ENCODE measurements around the gene EHBP1.
A peak's percentile ranks its signal among the peaks of the same experiment; 100 is the strongest.
"Not testable (repeated sequence)": the region's sequence is repeated elsewhere in the genome, so short reads cannot be mapped to it uniquely, and the experiment has no call there.

EHBP1 gene

DNA sequence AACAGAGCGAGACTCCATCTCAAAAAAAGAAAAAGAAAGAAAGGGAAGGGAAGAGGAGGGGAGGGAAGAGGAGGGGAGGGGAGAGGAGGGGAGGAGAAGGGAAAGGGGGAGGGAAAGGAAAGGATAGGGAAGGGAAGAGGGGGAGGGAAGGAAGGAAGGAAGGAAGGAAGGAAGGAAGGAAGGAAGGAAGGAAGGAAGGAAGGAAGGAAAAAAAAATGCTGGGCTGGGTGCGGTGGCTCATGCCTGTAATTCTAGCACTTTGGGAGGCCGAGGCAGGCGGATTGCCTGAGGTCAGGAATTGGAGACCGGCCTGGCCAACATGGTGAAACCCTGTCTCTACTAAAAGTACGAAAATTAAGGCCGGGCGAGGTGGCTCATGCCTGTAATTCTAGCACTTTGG, 314.2 kb downstream of the EHBP1 start:
- DNase-seq (ENCODE audit: low read depth) = not testable (repeated sequence)

DNA sequence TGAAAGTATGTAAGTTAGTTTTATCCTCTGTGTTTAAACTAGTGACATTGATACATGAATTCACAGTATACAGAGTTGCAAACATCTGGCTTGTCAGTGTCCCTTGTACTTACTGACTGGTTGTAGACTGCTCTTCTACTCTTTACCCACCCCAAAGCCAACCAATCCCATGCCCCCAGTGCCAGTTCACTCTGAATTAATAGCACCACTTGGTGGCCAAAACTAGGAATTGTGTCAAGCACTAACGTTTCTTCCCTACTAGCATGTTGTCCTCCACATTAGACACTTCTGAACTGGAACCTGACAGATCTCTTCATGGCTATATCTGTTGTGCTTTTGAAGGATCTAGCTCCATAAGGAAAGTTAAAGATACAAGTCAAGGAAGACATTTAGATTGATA, 317.9 kb downstream of the EHBP1 start:
- peak; percentile 8 for DNase-seq (ENCODE audit: low read depth)

DNA sequence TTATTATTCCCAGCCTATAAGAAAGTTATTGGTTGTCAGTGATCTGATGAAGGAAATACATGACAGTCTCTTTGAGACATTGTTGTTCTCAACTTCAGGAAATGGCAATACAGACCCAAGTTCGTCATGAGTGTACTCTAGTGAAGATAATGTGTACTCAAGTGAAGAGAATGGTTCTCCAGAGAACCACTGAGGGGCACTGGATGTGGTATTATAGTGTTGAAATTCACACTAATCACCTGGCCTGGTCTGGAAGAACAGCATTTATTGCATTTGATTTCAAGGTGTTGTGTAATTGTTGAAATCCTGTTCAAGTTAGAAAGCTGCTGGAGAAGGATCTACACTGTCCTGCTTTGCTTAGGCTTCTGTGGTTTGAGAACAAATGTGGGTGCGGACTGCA, 321.7 kb downstream of the EHBP1 start:
- no peak for DNase-seq (ENCODE audit: low read depth)

DNA sequence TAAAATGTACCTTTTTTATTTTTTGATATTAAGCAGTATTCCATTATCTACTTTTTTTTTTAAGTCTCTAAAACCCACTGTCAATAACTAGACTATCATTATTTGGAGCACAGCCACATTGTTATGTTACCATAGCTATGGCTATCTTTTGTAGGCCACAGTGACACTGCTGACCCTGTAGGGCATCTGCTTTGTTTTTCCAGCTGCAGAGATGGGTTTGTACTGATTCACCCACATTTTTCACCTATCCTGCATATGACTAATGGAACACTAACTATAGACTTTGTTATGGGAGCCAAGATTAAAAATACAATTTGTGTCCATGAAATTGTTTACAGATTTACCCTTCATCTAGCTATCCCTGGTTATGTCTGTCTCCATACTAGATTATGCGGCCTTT, 323.5 kb downstream of the EHBP1 start:
- DNase-seq (ENCODE audit: low read depth) = no peak

DNA sequence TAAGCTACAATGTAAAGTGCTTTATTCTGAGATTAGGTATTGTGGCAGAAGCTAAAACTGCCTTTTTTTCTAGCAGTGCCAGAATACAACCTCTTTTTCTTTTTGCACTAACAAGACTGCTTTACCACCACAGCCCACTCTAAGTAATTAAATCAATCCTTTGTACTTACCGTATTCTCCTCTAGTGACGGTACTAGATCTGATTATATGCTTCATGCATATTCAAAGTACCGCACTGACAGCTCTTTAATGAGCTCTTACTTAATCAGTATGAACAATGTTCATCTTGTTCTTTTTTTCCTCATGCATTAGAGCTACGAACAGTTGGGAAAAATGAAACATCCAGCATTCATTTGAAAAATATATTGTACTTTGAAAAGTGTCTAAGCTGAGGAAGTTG, 329.0 kb downstream of the EHBP1 start:
- DNase-seq (ENCODE audit: low read depth) = no peak

DNA sequence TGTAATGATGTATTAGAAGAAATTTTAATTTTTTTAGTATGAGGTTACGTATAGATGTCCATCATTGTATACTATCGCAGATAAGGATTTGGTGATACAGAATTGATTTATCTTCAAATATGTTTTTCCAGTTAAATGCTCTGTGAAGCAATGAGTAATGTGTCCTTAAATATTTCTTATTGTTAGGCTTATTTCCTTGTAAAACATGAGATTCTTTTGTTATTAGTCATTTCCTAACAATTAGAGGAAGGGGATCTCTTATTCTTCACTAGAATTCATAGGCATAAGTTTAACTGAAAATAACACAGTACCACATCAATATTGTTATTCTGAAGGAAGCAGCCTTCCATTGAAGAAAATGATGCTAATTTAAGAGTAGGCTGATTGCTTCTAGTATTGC, 329.7 kb downstream of the EHBP1 start:
- no peak for DNase-seq (ENCODE audit: low read depth)

DNA sequence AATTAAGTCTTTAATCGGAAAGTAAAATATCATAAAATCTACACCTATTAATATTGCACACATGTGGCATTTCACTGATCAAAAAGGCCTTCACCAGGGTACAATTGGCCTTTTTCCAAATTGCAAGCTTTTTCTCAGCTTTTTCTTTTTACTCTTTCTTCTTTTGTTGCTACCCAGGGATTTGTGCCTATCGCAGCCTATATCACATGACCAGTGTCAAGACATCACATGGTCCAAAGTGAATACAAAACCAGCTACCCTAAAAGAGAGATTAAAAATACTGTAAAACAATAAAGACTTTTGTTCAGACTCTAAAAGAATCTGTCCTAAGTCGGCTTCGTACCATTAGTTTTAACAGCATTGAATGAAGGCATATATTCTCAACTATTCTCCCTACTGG, 330.1 kb downstream of the EHBP1 start:
- DNase-seq (ENCODE audit: low read depth) = no peak

DNA sequence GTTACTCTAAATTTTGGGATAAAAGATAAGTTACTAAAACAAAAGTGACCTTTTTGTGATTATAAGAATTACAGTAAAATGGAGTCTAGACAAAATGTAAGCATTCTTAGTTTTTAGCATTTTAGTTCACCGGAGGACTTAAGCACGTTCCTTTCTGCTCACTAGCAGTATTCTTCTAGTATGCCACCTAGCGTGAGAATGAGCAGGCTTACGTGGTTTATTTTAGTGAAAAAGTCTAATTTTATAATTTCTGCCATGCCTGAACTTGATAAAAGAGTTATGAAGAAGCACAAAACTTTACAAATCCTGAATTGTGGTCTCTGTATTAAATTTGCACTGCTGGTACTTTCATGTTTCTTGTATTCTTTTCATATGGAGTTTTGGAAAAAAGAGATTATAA, 332.5 kb downstream of the EHBP1 start:
- DNase-seq (ENCODE audit: low read depth) = no peak

DNA sequence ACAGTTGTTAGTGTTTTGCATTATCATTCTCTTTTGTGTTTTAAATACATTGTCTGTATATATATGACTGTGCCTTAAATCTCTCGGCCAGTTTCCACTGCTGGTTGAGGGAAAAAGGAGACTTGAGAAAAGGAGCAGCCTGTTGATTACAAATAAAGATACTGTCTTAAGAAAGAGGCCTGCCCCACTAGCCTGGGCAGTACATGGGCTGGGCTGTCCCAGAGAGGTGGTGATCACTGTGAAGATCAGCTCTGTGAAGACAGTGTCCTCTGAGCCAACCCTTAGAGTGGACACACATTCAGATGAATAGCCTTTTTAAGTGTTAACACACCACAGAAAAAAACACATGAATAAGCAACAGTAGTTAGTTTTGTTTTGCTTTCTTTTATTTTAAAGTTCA, 335.1 kb downstream of the EHBP1 start:
- no peak for DNase-seq (ENCODE audit: low read depth)

DNA sequence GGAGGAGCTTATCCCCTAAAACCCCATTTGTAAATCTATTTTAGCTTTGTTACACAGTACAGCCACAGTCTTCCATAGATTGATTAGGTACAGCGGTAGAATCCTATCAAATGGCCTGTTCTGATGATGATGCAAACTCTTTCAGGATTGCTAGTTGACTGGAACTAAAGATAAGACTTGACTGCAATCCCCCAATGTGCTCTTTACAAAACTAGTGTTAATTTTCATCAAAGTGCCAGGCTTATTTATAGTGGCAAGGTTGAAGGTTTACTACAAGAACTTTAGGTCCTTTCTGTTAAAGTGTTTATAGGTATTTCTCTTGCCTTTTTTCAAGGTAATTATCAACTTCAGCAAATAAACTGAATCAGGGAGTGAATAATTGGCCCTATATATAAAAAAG, 336.1 kb downstream of the EHBP1 start:
- no peak for DNase-seq (ENCODE audit: low read depth)

DNA sequence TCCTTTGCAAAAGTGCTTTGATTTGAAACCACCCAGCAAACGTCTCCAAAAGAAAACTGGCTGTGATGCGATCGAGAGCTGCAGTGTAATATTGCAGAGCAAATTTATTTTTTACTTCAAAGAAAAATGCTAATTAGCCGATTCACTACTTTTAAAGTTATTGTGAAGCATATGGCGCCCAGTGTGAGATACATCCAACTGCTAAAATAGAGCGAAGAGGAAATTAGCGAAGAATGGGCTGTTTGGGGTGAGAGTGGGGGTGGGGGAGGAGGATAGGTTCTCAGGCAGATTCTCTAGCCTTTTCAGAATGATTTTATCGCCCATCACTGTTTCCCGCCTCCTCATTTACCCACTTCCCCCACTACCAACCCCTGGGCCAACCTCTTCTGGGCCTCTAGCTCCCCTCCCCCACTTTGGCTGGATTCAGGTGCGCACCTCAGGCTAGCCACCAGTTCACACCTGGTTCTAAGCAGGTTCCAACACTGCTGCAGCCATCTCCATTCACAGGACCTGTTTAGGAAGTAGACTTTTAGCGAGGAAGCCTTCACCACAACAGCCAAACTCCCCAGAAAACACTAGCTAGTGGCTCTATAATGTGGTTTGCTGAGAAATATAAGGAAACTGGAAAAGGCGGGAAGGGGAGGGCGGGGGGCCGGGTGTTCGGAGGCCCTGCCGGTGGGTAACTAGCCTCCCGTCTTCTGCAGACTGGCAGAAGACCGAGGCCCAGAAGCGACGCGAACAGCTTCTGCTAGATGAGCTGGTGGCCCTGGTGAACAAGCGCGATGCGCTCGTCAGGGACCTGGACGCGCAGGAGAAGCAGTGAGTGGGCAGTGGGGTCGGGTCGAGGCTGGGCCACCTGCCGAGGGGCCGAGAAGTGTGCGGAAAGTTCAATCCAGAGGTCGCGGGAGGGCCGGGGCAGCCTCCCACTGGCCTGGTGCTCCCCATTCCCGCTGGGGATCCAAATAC, 339.1 kb downstream of the EHBP1 start:
- no peak for DNase-seq (ENCODE audit: low read depth)

DNA sequence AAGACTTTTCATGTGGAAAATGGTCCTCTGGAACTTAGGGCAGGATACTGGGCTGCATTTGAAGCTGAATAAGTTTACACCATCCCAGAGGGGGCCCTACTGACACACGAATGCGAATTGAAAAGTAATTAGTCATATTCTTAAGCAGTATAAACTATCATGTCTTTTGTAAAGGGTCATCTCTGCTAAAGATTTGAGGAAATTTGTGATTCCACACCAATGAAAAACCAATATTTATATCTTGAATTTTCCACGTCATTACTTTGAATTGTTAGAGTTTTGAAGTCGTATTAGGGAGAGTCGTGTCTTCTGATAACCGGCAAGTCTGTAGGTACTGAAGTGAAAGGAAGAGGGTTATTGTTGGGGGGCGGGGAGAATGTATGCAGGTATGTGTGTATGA, 341.0 kb downstream of the EHBP1 start:
- DNase-seq (ENCODE audit: low read depth) = no peak

DNA sequence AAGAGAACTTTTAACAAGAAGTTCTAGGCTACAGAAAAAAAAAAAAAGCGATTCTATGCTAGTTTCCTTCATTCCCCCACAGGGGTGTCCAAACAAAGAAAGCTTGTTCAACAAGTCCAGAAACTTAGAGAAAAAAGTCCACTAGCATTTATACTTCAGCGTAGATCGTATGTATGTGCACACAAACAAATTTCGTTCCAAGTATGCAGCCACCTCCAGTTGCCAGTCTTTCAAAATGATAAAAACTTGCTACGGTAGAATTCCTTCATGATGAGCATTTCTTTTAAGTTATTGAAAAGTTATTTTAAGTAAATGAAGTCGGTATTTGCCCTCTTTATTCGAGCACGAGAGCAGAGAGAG, 341.4 kb downstream of the EHBP1 start:
- no peak for DNase-seq (ENCODE audit: low read depth)

DNA sequence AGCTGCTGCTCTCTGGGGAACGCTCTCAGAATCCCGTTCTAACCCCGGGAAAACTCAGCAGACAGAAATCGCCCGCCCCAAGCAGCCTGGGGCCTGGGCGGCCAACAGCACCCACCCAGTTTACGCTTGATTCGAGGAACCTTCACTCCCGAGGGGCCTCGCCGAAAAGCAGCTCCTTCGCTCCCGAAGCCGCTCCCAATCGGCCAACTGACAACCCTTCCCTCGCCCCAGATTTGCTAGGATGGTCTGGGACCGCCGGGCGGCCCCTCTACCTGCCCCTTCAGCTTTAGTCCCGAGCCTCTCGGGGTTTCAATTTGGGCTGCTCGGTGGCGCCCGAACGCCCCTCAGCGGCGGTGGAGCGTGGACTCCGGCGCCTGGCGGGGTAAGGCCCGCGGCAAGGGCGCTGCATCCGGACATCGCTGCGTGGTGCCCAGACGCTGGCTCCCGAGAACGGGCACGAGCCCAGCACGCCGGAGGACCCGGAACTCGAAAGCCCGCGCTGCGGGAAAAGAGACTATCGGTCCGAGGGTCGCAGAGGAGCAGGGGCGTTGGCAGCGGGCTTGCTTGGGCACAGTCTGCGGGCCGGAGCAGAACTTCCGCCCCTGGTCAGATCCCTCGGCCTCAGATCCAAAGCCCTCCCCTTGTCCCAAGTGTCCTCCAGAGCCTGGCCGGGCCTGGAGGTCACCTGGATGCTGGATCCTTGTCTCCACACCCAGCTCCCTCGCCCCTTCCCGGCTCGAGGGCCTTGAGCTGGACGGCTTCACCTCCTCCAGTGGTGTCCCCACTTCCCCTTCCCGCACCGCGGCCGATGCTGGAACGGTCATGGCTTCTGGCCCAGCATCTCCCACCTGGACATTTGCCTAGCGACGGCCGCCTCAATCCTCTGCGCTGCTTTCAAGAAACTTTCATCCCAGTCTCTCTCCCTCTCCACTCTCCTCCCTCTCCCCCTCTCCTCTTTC, 342.1 kb downstream of the EHBP1 start:
- DNase-seq (ENCODE audit: low read depth) = no peak

DNA sequence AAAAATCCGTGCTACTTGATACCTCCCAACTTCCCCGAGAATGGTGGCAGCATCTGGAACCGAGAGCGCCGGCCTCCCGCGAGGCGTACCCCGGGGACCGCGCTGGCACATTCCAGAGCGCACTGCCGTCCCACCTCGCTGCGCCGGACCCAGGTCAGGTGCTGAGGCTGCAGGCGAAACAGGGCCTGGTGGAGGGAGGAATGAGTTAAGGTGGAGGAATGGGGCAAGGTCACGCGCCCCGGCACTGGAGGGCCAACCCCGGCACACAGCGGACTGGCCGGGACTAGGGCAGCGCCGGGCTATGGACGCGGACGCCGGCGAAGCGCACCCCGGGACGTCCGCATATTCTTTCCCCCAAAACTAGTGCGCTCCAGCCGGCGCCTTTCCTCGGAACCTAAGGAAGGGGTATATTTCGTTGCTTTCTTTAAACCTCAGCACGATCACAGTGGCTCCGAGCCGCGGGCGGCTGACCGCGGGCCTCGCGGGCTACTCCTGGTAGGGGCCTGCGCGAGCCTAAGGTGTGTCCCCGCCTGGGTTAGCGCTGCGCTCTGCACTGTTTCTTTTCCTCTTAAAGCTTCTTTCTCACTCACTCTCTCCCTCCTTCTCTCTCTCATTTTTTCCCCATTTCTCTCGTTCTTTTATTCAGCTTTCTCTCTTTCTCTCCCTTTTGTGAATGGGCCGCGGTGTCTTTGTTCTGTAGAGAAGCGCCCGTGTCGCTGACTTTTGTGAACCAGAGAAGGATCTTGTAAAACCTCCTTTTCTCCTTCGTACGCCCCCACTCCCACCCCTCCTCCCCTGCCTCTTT, 343.1 kb downstream of the EHBP1 start:
- no peak for DNase-seq (ENCODE audit: low read depth)

DNA sequence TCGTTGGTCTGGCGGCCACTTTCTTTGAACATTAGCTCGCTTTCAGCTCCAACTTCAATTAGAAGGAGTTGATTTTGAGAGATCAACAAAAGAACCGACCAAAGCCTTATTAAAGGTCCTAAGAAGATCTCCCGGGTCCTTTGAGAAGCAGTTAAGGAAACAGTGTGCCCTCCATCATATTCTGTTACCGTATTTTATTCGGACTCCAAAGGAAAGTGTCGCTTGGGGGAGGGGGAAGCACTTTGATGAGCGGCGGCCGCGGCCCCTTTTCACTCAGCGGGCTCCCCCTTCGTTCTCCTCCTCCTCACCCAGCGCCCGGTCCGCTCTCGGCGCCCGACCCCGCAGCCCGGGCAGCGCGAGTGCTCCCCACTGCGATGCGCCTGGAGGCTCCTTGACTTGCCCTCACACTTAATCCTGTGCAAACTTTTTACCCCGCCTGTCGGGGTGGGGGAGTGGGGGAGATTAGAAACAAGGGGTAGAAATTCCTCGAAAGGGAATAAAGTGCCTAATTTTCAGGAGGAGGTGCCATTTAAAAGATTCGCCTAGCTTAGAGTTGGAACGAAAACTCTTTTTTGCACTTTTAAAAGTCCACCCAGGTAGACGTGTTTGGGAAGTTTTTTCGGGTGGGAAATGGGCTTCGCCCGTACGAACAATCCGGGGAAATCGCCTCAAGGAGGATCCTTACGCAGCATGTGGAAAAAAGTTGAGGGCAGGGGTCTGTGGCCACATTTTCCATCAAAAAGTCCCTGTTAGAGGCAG, 343.9 kb downstream of the EHBP1 start:
- DNase-seq (ENCODE audit: low read depth) = no peak

DNA sequence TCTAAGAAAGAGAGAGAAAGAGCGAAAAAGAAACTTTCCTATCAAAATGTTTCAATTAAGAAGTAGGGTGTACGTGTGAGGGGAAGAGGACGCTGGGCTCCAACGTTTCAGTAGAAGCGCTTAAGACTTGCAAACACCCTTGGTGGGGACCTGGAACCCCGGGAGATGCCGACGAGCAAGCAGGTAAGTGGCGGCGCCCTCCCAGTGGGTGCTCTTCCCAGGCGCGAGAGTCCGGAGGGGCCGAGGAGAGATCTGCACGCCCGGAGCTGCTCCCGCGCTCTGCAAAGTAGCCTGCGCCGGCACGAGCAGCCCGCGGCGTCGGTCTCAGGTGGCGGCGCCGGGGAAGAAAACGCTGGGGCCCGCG, 344.4 kb downstream of the EHBP1 start:
- DNase-seq (ENCODE audit: low read depth) = no peak

DNA sequence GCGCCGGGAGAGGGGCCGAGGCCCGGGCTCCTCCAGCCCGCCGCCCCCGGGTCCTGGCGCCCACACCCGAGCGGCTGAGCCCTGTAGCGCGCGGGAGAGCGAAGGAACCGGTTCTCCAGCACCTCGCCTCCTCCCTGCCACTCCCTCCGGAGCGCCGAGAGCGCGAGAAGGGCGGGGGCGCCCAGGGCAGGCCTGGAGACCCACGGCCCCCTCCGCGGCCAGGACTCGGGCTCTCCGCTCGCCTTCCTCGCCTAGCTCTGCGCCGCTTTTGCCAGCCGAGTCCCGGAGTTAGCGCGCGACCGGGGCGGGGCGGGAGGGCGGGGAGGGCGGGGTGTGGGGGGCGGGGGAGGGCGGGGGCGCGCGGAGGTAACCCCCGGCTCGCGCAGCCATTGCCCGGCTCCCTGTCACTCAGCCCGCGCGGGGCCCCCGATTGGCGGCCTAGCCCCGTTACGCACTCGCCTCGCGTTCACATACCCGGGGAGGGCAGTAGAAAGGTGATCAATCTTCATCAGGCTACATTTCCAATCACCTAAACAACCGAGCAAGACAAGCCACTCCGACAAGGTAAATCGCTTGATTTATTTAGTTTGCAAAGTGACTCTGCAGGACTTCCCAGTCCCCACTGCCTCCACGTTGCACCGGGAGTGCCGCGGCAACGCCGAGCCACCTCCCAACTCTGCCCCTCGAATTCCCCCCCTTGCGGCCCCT, 345.0 kb downstream of the EHBP1 start, which contains the start of gene OTX1:
Gene OTX1 (plus strand): TSS at position 497 of the 708 bp plus-strand sequence. CDS start 2,161 bp downstream, outside the sequence.
- DNase-seq (ENCODE audit: low read depth) = no peak

DNA sequence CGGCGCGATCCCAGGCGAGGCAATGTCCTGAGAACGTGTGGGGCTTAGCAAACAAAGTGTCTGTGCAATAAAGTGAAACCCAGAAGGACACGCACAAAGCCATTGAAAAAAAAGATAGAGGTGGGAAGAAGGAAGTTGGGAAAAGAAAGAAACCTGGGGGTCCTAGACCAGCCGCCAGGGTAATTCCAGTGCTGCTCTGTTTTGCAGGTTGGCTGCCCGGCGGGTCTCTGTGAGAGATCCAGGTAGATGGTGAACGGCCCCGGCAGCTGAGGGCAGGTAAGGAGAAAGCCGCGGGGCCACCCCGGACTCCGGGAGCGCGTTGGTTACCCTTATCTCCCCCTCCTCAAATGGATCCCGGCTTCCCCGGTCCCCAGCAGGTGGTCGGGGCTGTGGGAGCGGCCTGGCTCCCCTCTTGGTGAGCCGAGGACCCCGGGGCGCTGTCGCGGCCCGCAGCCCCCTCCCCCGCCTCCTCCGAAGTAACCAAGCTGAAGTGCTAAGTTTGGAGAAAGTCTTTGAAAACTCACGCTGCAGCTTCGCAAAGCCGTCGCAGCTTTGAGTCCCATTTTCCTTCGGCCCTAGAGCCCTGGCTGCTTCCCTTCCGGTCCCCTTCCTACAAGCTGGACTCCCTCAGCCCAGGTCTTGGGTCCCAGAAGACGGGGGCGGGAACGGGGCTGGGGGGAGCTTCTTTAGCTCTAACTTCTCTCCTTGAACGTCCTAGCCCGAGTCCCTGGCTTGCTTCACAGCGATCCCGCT, 345.7 kb downstream of the EHBP1 start:
- DNase-seq (ENCODE audit: low read depth) = no peak

DNA sequence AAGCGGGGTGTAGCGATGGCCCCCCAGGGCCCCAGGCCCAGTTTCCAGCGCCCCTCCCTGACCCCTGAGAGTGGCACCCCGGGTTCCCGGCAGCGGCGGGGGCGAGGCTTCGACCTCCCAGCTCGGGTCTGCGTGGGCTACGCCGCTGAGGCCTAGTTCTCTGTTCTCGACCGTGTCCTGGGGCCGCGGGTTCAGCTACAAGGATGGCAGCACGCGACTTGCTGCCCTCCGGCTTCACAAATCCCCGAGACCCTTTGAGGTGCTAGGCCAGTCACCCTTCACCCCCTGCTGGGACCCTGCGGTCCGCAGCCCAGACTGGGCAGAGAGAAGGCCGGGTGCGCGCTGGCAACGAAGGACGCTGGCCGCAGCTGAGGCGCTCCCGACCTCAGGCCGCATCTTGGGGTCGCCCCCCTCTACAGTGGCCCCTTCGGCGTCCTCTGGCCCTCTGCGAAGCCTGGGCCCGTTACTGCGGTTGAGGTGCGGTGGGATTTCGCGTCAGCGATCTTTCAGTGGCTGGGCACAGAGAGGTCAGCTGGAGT, 346.4 kb downstream of the EHBP1 start:
- no peak for DNase-seq (ENCODE audit: low read depth)

Measured in stromal cell of bone marrow (primary cell).